HG03139 (cell line): ENCODE measurements around the gene GTSF1L.

ENCODE experiments used
- ATAC-seq: cut with Tn5 transposase; IDR thresholded peaks from one replicate; pipeline ENCODE4 v1.9.1; 2021; ENCODE audit not compliant: unreplicated experiment

The GTSF1L gene

DNA sequence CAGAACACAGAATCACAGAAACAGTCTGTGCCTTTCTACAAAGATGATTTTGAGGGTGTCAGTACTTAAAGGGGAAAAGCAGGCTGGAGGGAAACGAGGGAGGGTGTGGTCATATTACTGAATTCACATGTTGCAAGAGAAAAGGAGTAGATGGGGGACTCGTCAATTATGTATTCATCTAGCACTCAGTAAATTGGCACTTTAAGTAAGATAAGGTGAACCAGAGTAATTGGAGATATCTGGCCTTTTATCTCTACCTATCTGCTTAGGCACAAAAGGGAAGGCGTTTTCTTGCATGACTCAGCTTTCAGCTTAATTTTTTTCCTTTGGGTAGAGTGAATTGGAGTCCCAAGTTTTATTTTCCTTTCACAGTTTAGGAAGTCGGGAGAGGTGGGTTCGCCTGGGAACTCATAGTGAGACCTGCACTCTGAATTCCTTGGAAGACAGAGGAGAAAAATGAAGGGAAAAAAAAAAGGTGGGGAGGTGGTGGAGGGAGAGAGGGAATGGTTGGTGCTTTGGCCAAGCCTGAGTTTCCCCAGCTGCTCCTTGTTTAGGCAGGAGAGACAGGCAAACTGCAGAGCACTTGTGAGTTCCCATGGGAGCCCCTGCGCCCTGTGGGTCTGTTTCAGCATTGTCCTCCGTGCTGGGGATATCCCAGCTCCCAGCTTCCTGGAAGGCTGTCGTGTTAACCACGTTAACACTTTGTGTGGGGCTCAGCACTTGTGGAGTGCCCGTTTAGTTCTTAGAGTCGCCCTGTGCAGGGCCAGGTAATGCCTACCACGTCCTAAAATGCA, 19.7 kb upstream of the GTSF1L start:
- ATAC-seq: no peak

GRCh38 chr20:43744966-43745730, 18.3 kb upstream of the GTSF1L start:
- no peak for ATAC-seq

DNA sequence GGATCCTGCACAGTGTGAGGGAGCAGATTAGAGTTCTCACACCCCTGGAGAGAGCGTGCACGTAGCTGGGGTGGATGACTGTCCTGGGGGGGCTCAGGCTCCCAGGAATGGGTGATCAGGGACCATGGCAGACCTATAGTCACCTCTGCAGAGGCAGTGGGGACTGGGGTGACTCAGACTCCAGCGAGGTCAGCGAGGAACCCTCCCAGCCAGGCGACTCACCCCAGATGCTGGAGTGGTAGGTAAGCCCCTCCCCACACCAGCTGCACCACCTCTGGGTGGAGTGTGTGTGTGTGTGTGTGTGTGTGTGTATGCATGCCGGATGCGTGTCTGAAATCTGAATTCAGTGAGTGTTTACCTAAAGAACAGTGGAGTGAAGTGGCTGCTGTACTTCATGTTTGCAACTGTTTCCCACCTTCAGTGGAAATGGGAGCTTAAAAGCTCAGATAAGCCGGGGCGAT, 17.4 kb upstream of the GTSF1L start:
- no peak for ATAC-seq

GRCh38 chr20:43740642-43741041, 13.8 kb upstream of the GTSF1L start:
- no peak for ATAC-seq

- no peak for ATAC-seq
Observed at GRCh38 chr20:43739148-43739749, 12.4 kb upstream of the GTSF1L start.

DNA sequence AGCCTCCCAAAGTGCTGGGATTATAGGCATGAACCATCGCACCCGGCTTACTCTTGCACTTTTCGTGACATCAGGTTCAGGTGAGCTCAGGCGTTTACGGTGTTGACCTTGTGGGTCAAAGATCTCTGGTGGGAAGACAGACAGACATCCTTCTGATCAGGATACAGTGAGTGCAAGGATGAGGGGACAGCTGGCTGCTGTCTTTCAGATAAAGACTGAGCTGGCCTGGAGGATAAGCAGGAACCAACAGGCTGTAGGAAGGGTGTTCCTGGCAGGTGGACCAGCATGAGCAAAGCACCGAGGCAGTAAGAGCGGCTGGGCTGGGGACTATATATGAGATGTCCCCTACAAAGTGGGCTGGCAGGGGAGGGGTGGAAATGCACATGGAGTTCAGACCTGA, 11.1 kb upstream of the GTSF1L start:
- no peak for ATAC-seq

DNA sequence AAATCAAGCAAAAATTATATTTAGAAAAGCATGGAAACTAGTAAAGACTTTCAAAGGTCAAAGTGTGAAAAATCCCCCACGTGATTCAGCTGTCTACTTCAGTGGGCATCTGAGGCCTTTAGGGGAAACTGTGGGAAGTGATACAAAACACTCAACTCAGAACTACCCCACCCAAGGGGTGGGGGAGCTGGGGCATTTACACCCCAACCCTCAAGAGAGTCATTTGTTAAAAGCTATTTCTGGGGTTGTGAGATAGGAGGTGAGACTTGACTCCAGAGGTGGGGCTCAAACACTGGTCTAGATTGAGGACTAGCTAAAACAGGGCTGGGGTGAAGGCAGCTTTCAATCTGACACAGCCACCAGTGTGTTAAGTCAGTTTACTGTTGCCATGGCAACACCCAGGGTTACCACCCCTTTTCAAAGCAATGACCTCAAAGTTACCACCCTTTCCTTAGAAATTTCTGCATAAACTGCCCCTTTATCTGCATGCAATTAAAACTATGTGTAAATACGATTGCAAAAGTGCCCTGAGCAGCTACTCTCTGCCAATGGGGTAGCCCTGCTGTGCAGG, 9.9 kb upstream of the GTSF1L start:
- ATAC-seq: no peak

- no peak for ATAC-seq
Observed at GRCh38 chr20:43731927-43732326, 5.1 kb upstream of the GTSF1L start.

DNA sequence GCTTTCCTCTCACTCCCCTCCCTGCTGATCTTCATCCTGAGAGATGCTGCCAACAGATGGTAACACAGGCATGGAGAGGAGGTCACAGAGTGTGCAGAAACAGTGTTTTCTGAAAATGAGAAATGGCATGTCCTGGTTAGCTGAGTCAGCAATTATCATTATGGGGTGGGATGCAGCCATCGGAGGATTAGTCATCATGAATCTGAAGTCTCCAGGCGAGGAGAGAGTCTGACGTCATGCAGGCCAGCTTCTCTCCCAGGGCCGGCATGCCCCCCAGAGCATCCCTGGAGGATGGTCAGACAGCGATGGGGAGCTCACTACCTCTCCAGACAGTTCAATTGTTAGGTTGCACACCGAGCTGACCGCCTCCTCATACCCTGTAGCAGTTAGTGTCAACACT, 4.7 kb upstream of the GTSF1L start:
- no peak for ATAC-seq

GRCh38 chr20:43728686-43729255, 2.0 kb upstream of the GTSF1L start:
- no peak for ATAC-seq

DNA sequence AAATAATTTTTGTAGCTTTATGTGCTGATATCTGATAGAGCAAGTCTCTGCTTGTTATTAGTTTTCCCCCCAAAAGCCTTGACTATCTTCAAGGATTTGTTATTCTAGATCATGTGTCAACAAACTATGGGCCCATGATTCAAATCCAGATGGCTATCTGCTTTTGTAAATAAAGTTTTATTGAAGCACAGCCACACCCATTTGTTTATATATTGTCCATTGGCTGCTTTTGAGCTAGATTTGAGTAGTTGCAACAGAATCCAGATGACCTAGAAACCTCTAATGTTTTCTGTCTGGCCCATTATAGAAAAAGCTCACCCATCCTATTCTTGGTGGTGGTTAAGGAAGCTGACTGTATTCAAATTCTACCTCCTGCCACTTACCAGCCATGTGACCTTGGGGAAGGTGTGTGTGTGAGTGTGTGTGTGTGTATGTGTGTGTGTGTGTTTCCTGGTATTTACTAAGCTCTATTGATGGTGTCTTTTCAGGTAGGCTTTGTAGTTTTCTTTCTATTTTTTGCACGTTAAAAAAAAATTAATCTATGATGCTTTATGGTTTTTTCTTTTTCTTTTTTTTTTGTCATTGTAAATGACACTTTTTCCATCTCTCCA, 1.3 kb upstream of the GTSF1L start:
- no peak for ATAC-seq

GRCh38 chr20:43726333-43726732, 469 bp downstream of the GTSF1L start:
- no peak for ATAC-seq

DNA sequence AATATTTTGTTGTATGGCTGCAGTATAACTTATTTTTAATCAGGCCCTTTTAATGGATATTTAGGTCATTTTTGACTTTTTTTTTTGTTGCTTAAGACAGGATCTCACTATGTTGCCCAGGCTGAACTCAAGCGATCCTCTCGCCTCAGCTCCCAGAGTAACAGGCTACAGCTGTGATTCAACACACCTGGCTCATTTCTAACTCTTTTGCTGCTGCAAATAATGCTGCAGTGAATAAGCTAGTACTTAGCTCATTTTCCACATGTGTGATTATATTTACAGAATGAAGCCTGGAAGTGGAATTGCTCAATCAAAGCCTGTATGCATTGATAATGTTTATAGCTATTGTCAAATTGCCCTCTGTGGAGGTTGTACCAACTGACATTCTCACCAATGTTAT, 1.1 kb downstream of the GTSF1L start:
- ATAC-seq: no peak

DNA sequence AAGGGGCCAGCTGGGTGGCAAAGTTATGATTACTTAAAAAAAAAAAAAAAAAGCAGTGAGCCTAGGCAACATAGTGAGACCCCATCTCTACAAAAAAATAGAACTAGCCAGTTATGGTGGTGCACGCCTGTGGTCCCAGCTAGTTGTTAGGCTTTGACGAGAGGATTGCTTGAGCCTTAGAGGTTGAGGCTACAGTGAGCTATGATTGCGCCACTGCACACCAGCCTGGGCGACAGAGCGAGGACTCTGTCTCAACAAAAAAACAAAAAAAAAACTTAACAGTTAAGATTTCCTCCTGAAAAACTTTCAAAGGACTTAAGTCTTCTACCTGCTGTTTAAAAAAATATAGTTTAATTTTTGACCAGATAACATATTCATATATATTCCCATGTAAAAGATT, 2.4 kb downstream of the GTSF1L start:
- no peak for ATAC-seq

GRCh38 chr20:43723735-43724134, 3.1 kb downstream of the GTSF1L start:
- no peak for ATAC-seq

DNA sequence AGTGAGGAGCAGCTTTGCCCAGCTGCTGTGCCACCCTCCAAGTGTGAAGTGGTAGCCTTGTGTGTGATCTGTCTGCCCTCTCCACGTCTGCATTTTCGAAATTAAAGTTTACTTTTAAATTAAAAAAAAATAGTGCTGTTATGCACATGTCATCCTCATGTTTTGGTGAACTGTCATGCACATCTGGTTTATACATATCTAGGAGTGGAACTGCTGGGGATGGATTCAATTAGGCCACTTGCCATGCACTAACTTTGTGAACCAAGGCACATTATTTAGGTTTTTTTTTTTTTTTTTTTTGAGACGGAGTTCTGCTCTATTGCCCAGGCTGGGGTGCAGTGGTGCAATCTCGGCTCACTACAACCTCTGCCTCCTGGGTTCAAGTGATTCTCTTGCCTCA, 3.6 kb downstream of the GTSF1L start:
- ATAC-seq: no peak

DNA sequence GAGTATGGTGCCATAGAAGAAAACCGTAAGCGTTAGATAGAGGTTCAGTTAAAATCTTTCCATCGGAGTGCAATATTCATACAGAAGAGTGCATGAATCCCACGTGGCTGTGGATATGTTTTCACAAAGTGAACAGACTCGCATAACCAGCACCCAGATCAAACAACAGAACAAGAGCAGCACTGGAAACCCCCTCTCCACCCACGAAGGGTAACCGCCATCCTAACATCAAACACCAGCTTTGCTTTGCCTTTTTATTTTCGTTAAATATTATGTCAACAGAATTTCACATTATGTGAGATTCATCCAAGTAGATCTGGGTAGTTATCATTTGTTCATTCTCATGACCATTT, 4.7 kb downstream of the GTSF1L start:
- ATAC-seq: no peak

DNA sequence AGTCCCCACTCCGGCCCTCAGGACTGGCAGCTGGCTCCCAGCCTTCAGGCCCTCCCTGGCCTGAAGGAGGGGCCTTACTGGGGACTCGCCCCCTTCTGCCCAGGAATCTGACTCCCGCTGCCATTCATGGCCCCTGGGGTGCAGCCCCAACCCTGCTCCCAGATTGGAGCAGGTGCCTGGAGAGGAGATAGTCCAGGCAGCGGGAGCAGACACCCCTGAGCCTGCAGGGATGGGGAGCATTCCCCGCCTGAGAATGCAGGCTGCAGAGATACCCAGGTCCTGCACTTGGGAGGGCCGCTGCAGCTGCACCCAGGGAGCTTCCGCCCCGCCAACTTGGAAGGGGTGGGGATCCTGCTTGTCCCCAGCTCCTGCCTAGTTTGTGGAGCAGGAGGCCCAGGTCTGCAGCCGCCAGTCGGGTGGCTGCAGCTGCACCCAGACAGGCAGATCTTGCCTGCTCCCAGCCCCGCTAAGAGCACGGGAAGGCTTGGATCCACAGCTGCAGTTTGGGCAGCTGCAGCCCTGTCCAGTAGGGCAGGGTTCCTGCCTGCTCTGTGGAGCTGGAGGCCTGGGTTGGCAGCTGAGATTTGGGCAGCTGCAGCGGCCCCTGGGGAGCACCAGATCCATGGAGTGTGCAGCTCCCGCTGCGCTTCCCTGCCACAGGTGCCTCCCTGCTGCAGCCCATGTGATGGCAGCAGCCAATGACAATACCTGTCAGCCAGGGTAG, 5.2 kb downstream of the GTSF1L start:
- no peak for ATAC-seq

DNA sequence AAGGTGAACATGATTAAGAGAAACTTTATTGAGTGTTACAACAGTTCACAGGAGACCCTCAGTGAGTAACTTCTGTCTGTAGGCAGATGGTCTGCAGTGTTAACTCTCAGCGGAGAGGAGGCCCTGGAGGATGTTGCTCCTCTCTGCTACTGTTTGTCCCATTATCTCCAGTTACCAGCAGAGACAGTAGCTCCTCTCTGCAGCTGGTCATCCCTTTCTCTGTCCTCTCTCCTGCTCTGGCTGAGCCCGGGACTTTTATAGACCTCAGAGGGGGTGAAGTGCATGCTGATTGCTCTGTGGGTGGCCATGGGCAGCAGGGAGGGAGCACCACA, 5.7 kb downstream of the GTSF1L start:
- no peak for ATAC-seq

DNA sequence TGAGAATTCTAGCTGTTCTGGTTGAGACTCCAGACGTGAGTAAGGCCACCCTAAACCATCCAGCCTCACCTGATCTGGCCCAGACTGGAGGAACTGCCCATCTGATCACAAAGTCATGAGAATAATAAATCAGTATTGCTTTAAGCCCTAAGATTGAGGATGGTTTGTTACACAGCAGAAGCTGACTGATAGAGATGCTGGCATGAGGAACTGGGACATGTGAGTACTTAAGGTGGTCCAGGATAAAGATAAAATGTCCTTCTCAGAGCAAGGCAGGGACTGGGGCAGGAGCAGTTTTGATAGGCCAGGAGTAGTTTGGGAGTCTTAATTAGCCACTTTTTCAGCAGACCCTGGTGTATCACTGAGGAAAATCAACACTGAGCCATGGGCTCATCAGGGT, 6.8 kb downstream of the GTSF1L start:
- ATAC-seq: no peak

- no peak for ATAC-seq
Observed at GRCh38 chr20:43717616-43717995, 9.2 kb downstream of the GTSF1L start.
